Hepatocyte (in vitro differentiated cells): ENCODE measurements around the gene FXYD2.

ENCODE experiments used
- EZH2 ChIP-seq: fragments of 200-600 bp; sonication (generic); IDR thresholded peaks from 2 replicates; pipeline ENCODE4 v1.6.1; 2016; ENCODE audit warnings: antibody characterized with exemption, mild to moderate bottlenecking, borderline replicate concordance
- TF ChIP-seq, protein P1 (sequence below): fragments of 200-600 bp; sonication (generic); IDR thresholded peaks from 2 replicates; pipeline ENCODE4 v1.5.1; 2016; ENCODE audit warnings: antibody characterized with exemption, mild to moderate bottlenecking; ENCODE audit not compliant: poor library complexity

DNA sequence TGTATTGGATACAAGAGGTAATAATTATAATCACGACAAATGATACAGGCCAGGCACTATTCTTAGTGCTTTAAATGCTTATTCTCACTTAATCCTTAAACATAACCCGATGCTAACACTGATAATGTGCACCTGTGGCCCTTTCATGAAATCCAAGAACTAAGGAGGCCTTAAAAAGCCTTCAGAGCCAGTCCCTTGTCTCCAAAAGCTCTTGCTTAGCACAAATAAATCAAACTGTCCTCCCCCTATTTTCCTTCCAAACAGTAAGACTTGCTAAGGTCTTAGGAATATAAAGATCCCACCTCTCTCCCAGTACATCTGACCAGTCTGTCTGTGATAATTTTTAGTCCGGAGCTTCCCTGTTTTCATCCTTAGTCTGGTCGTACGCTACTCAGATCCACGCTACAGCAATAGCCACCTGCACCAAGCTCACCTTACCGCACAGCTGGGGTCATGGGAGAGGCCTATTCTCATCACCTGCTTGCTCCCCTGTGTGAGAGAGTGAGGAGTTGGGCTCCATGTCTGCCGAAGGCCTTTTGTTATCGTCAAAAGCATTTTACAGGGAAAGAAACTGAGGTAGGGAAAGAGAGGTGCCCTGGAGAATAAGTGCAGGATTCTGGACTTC is 35.1 kb upstream of the FXYD2 start:
- TF ChIP-seq, protein P1, sequence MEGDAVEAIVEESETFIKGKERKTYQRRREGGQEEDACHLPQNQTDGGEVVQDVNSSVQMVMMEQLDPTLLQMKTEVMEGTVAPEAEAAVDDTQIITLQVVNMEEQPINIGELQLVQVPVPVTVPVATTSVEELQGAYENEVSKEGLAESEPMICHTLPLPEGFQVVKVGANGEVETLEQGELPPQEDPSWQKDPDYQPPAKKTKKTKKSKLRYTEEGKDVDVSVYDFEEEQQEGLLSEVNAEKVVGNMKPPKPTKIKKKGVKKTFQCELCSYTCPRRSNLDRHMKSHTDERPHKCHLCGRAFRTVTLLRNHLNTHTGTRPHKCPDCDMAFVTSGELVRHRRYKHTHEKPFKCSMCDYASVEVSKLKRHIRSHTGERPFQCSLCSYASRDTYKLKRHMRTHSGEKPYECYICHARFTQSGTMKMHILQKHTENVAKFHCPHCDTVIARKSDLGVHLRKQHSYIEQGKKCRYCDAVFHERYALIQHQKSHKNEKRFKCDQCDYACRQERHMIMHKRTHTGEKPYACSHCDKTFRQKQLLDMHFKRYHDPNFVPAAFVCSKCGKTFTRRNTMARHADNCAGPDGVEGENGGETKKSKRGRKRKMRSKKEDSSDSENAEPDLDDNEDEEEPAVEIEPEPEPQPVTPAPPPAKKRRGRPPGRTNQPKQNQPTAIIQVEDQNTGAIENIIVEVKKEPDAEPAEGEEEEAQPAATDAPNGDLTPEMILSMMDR = no peak
- TF ChIP-seq EZH2 = no peak
